GM06990 (cell line): ENCODE results near the gene SSBP3.

ENCODE experiments used
- DNase-seq: peaks from one replicate; pipeline ENCODE4 v3.0.0-alpha.2; 2011; ENCODE audit not compliant: insufficient read length; ENCODE audit errors: extremely low read depth
- H3K27me3 ChIP-seq: replicated peaks from 2 replicates; pipeline ENCODE4 v1.6.0; 2011; ENCODE audit warnings: low read length; ENCODE audit not compliant: control insufficient read depth, insufficient read depth
- H3K36me3 ChIP-seq: 2 replicates; pipeline ENCODE4 v1.5.1; 2011; ENCODE audit warnings: low read length; ENCODE audit not compliant: control insufficient read depth, insufficient read depth
- H3K4me3 ChIP-seq: replicated peaks from 2 replicates; pipeline ENCODE4 v1.5.1; 2011; ENCODE audit warnings: low read depth, mild to moderate bottlenecking, control low read depth, low read length
- CTCF ChIP-seq: IDR thresholded peaks from 2 replicates; pipeline ENCODE4 v1.5.1; 2011; ENCODE audit warnings: low read length, control low read depth, mild to moderate bottlenecking, inconsistent platforms; ENCODE audit not compliant: insufficient read depth, poor library complexity, severe bottlenecking

SSBP3 gene

DNA sequence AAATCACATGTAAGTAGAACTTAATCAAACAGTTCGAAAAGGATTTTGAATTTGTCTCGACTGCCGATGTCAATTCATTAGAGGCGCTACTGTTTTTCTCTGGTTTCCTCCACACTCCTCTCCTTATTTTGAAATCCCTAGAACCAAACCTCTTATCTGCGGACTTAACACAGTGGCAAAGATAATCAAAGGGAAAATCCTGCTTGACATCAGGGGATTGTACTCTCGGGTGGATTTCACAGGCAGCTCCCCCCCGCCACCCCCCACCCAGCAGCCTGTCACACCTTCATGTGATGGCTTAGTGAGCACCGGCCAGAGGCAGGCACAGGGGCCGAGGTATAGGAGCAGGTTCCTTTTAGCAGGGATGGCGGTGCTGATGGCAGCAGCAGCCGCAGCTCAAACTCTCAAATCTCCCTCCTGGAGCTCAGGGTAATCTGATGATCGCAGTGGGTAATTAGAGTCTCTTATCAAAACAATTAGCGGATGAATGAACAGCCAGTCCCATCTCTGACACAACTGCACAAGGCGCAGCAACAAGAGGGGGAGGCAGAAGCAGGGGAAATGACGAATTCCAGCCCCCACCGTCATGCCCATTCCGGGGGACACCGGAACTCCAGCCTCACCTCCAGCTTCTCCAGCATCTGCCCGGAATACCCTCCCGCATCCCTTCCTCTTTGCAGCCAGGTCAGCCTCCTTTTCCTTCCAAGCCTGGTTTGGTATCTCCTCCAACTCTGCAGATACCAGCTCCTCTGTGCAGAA is 80.3 kb downstream of the SSBP3 start:
- Histone ChIP-seq H3K27me3 (no peaks in the 10 kb centered on the region), H3K4me3 (no peak overlapping the region), H3K36me3 (peaks cover 3% of the 10 kb centered on the region; the same call in 1 of the 2 replicates)
- no peak for TF ChIP-seq CTCF
- DNase-seq: no peak

- Histone ChIP-seq H3K36me3 (peaks cover 3% of the 10 kb centered on the region; the same call in 1 of the 2 replicates), H3K27me3 (no peaks in the 10 kb centered on the region), H3K4me3 (no peak overlapping the region)
- DNase-seq: no peak
- no peak for TF ChIP-seq CTCF
Observed at GRCh38 chr1:54325284-54325683, 80.9 kb downstream of the SSBP3 start.

DNA sequence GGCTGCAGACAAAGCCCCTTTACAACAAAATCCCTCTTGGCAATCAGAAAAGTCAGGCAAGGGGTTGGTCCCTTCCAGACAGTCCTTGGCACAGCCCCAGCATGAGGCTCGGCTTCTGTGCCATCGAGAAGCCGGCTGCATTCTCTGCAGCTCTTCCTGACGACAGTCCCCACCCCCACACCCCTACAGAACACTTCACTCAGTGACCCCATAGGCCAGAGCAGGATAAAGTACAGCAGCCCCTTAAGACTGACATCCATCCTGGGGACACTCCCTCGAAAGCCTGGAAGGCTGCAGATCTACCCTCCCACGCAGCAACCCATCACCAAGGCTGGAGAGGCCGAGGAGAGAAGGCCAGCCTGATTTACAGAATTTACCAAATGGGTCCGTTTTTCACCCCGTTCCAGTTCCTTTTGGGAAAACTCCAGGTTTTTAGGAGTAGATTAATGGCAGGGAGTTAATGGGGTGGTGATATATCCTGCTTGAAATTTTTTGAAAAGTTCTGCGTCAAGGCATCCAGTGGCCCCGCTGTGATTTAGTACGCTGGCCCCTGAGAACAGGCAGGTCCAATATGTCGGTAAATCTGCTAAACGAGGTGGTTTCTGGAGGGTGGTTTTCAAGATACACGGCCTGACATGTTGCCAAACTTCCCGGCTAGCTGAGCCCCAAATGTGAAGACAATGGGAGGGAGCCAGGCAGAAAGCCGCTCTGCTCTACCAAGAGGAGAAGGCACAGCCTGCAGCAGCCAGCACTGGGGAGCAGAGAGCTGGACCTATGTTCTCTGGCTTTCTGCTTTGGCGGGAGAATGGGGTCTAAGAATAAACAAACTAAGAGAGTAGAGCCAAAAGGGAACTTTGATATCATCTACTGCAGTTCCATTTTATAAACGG is 81.7 kb downstream of the SSBP3 start:
- H3K36me3 ChIP-seq: peaks cover 3% of the 10 kb centered on the region; the same call in 1 of the 2 replicates
- no peak overlapping the region for H3K4me3 ChIP-seq
- no peak for TF ChIP-seq CTCF
- DNase-seq: no peak
- no peaks in the 10 kb centered on the region for H3K27me3 ChIP-seq

GRCh38 chr1:54323921-54324250 is 82.3 kb downstream of the SSBP3 start:
- no peak for DNase-seq
- TF ChIP-seq CTCF: no peak
- Histone ChIP-seq H3K27me3 (no peaks in the 10 kb centered on the region), H3K4me3 (no peak overlapping the region), H3K36me3 (peaks cover 3% of the 10 kb centered on the region; the same call in 1 of the 2 replicates)

DNA sequence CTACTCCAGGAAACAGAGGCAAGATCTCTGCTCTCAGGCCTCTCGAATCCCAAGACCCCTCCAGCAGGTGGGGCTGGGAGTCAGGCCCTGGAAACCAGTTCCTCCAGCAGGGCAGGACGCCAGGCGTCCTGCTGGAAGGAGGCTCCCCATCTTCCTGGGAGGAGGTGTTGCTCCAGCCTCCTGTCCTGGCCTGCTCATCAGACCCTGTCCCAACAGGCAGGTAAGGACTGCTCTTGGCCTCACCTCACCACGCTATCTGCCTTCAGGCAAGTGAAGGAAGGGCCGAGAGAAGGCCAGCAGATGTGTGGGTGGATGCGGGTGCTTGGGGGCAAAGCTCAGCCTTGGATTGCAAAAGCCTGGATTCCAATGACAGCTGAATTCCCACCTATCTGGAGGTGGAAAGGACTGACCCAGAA is 82.9 kb downstream of the SSBP3 start:
- Histone ChIP-seq H3K4me3 (no peak overlapping the region), H3K27me3 (no peaks in the 10 kb centered on the region), H3K36me3 (peaks cover 2% of the 10 kb centered on the region; the same call in 1 of the 2 replicates)
- no peak for TF ChIP-seq CTCF
- DNase-seq: no peak
